SKM-1 treated with dmso at 0.1 percent for 144 hours (cell line): ENCODE data around the gene AK1.
A peak's percentile ranks its signal among the peaks of the same experiment; 100 is the strongest.
"Not testable (repeated sequence)": the region's sequence is repeated elsewhere in the genome, so short reads cannot be mapped to it uniquely, and the experiment has no call there.

Source experiments
- DNase-seq: peaks from one replicate; lab custom pipeline; 2025; ENCODE audit not compliant: unreplicated experiment; lab: John Stamatoyannopoulos, UW

The AK1 gene

GRCh38 chr9:127850286-127850830 is 27.1 kb downstream of the AK1 start:
- no peak for DNase-seq

- DNase-seq: no peak
Observed at GRCh38 chr9:127848756-127849504, 28.5 kb downstream of the AK1 start.

- no peak for DNase-seq
Observed at GRCh38 chr9:127847833-127848755, 29.4 kb downstream of the AK1 start.

GRCh38 chr9:127847178-127847510 is 30.3 kb downstream of the AK1 start:
- DNase-seq: no peak

- no peak for DNase-seq
Observed at GRCh38 chr9:127846443-127847177, 30.9 kb downstream of the AK1 start.

GRCh38 chr9:127845619-127846018 is 31.9 kb downstream of the AK1 start:
- not testable (repeated sequence) for DNase-seq

GRCh38 chr9:127844821-127845359 is 32.6 kb downstream of the AK1 start:
- DNase-seq: no peak

GRCh38 chr9:127841087-127841835 is 36.2 kb downstream of the AK1 start:
- DNase-seq: no peak

- no peak for DNase-seq
Observed at GRCh38 chr9:127838375-127839078, 38.9 kb downstream of the AK1 start.

- no peak for DNase-seq
Observed at GRCh38 chr9:127837346-127837745, 40.1 kb downstream of the AK1 start.

GRCh38 chr9:127836561-127836960 is 40.9 kb downstream of the AK1 start:
- DNase-seq: not testable (repeated sequence)

- peak; percentile 66 for DNase-seq
Observed at GRCh38 chr9:127835991-127836516, 41.4 kb downstream of the AK1 start.

GRCh38 chr9:127833555-127833954 is 43.9 kb downstream of the AK1 start:
- DNase-seq: no peak

- DNase-seq: no peak
Observed at GRCh38 chr9:127832248-127832647, 45.2 kb downstream of the AK1 start.

GRCh38 chr9:127829205-127829906 is 48.1 kb downstream of the AK1 start:
- DNase-seq: no peak

- no peak for DNase-seq
Observed at GRCh38 chr9:127828262-127829031, 49.0 kb downstream of the AK1 start.

GRCh38 chr9:127826253-127826913 is 51.1 kb downstream of the AK1 start:
- DNase-seq: no peak
